Liver (tissue), 9 donors: Measurements from ENCODE around the gene OPN1LW. TPM values are rescaled to one million over a fixed set of nuclear protein-coding genes. Genes with fewer than 3 reads are reported as not detected.
"Not testable (repeated sequence)": the region's sequence is repeated elsewhere in the genome, so short reads cannot be mapped to it uniquely, and the experiment has no call there.

Source experiments
- DNase-seq: peaks from one replicate; pipeline ENCODE4 v3.0.0-alpha.2; 2017; ENCODE audit warnings: low spot score
- H3K27ac ChIP-seq, 2 donors: one replicate each; pipeline ENCODE4 v1.7.0; 2013; ENCODE audit warnings: inconsistent platforms in 2 of 2, low read length in 2 of 2, control low read depth in 1 of 2, low read depth in 1 of 2, mild to moderate bottlenecking in 1 of 2
- H3K27me3 ChIP-seq, 4 donors: one replicate each; pipeline versions ENCODE4 v1.6.1 to v1.7.0; 2013; ENCODE audit warnings: low read length in 3 of 4, inconsistent platforms in 1 of 4, mild to moderate bottlenecking in 1 of 4, moderate library complexity in 1 of 4; ENCODE audit not compliant: control insufficient read depth in 4 of 4, insufficient read depth in 4 of 4
- H3K36me3 ChIP-seq, 4 donors: one replicate each; pipeline versions ENCODE4 v1.6.1 to v1.7.0; 2013; ENCODE audit warnings: low read length in 3 of 4, mild to moderate bottlenecking in 3 of 4, low read depth in 1 of 4, moderate library complexity in 1 of 4; ENCODE audit not compliant: control insufficient read depth in 4 of 4, insufficient read depth in 3 of 4
- H3K4me1 ChIP-seq, 4 donors: one replicate each; pipeline versions ENCODE4 v1.6.1 to v1.7.0; 2013; ENCODE audit warnings: low read length in 3 of 4, mild to moderate bottlenecking in 3 of 4, moderate library complexity in 1 of 4; ENCODE audit not compliant: control insufficient read depth in 4 of 4, insufficient read depth in 4 of 4
- H3K4me3 ChIP-seq, 3 donors: one replicate each; pipeline versions ENCODE4 v1.6.1 to v1.7.0; 2013; ENCODE audit warnings: low read length in 3 of 3, control low read depth in 1 of 3, low read depth in 1 of 3, mild to moderate bottlenecking in 1 of 3
- H3K9ac ChIP-seq, 2 donors: one replicate each; pipeline ENCODE4 v1.7.0; 2013; ENCODE audit warnings: low read length in 2 of 2, mild to moderate bottlenecking in 2 of 2, moderate library complexity in 2 of 2, control low read depth in 1 of 2, low read depth in 1 of 2
- H3K9me3 ChIP-seq, 4 donors: one replicate each; pipeline versions ENCODE4 v1.6.1 to v1.7.0; 2013; ENCODE audit warnings: low read length in 3 of 4; ENCODE audit not compliant: control insufficient read depth in 4 of 4
- WGBS: extraction: QIAGEN DNeasy Blood & Tissue Kit; methylation state at CpG from one replicate; pipeline ENCODE4 v1.1.7; 2013; 5-methylcytosine and 5-hydroxymethylcytosine counted together
- polyA plus RNA-seq, 2 donors: library from polyadenylated mRNA; stranded (reverse) in 1 of 2; unstranded in 1 of 2; fragments of 200-250 nt in 1 of 2; fragments of >200 nt in 1 of 2; fragmentation: Nextera tagmentation in 1 of 2; extraction: Ambion mirVana in 1 of 2; gene quantifications; one replicate each; pipeline versions ENCODE4 v1.2.1 to v1.2.3, GENCODE V29; 2013 to 2015
- total RNA-seq, 2 donors: library from RNA; depleted of rRNA; stranded (reverse); fragments of >200 nt; gene quantifications; one replicate each; pipeline ENCODE4 v1.2.3, GENCODE V29; 2014
- donor health status: healthy.
- donor health status: healthy.
- donor health status: healthy.
- donor health status: healthy.
- donor health status: healthy.

The OPN1LW gene
- total and polyA plus RNA-seq, 4 donors: not detected

- WGBS: 98% methylated on average over 9 of the region's 11 CpGs
- not testable (repeated sequence) for H3K4me1 ChIP-seq, H3K9me3 ChIP-seq, H3K9ac ChIP-seq, H3K27ac ChIP-seq, DNase-seq, H3K36me3 ChIP-seq, H3K4me3 ChIP-seq, H3K27me3 ChIP-seq
These were observed 12.2 kb downstream of the OPN1LW start for GRCh38 chrX:154156221-154156620.

GRCh38 chrX:154157207-154157606 lies 13.2 kb downstream of the OPN1LW start:
- no CpG with 5 or more reads among the region's 2 CpGs for WGBS
- H3K27ac ChIP-seq, H3K27me3 ChIP-seq, H3K9me3 ChIP-seq, H3K36me3 ChIP-seq, H3K4me1 ChIP-seq, H3K4me3 ChIP-seq, DNase-seq, H3K9ac ChIP-seq: not testable (repeated sequence)

- H3K27me3 ChIP-seq, H3K27ac ChIP-seq, DNase-seq, H3K36me3 ChIP-seq, H3K9ac ChIP-seq, H3K4me1 ChIP-seq, H3K9me3 ChIP-seq, H3K4me3 ChIP-seq: not testable (repeated sequence)
- WGBS: no CpG with 5 or more reads among the region's 15 CpGs
These were observed 15.3 kb downstream of the OPN1LW start for GRCh38 chrX:154159345-154159744.

GRCh38 chrX:154164902-154165301 lies 20.9 kb downstream of the OPN1LW start:
- not testable (repeated sequence) for H3K36me3 ChIP-seq, DNase-seq, H3K4me1 ChIP-seq, H3K27ac ChIP-seq, H3K9me3 ChIP-seq, H3K4me3 ChIP-seq, H3K9ac ChIP-seq, H3K27me3 ChIP-seq
- WGBS: no CpG with 5 or more reads among the region's 8 CpGs

- not testable (repeated sequence) for H3K9ac ChIP-seq, DNase-seq, H3K9me3 ChIP-seq, H3K27ac ChIP-seq, H3K4me1 ChIP-seq, H3K4me3 ChIP-seq, H3K36me3 ChIP-seq, H3K27me3 ChIP-seq
- WGBS: no CpG with 5 or more reads among the region's 13 CpGs
These were observed 24.3 kb downstream of the OPN1LW start for GRCh38 chrX:154168384-154168783.

- H3K9me3 ChIP-seq, H3K27me3 ChIP-seq, DNase-seq, H3K27ac ChIP-seq, H3K4me3 ChIP-seq, H3K4me1 ChIP-seq, H3K36me3 ChIP-seq, H3K9ac ChIP-seq: not testable (repeated sequence)
- WGBS: no CpG with 5 or more reads among the region's 11 CpGs
These were observed 28.5 kb downstream of the OPN1LW start for GRCh38 chrX:154172535-154172943.

GRCh38 chrX:154174356-154174755 lies 30.3 kb downstream of the OPN1LW start:
- not testable (repeated sequence) for DNase-seq, H3K4me3 ChIP-seq, H3K9ac ChIP-seq, H3K9me3 ChIP-seq, H3K36me3 ChIP-seq, H3K27me3 ChIP-seq, H3K27ac ChIP-seq, H3K4me1 ChIP-seq
- no CpG with 5 or more reads among the region's 10 CpGs for WGBS

GRCh38 chrX:154182296-154182695 lies 38.3 kb downstream of the OPN1LW start, which contains the start of gene OPN1MW:
TSS of gene OPN1MW (plus strand) at chrX:154182596. CDS start at chrX:154182678, 82 bp downstream.
- H3K27ac ChIP-seq, H3K4me1 ChIP-seq, H3K4me3 ChIP-seq, H3K27me3 ChIP-seq, DNase-seq, H3K36me3 ChIP-seq, H3K9me3 ChIP-seq, H3K9ac ChIP-seq: not testable (repeated sequence)
- WGBS: no CpG with 5 or more reads among the region's 14 CpGs

- not testable (repeated sequence) for H3K36me3 ChIP-seq, H3K9me3 ChIP-seq, DNase-seq, H3K27ac ChIP-seq, H3K4me1 ChIP-seq, H3K4me3 ChIP-seq, H3K9ac ChIP-seq, H3K27me3 ChIP-seq
- no CpG with 5 or more reads among the region's 8 CpGs for WGBS
These were observed 39.8 kb downstream of the OPN1LW start for GRCh38 chrX:154183794-154184193.
